ENCODE results near the gene CYB5RL.

DNA sequence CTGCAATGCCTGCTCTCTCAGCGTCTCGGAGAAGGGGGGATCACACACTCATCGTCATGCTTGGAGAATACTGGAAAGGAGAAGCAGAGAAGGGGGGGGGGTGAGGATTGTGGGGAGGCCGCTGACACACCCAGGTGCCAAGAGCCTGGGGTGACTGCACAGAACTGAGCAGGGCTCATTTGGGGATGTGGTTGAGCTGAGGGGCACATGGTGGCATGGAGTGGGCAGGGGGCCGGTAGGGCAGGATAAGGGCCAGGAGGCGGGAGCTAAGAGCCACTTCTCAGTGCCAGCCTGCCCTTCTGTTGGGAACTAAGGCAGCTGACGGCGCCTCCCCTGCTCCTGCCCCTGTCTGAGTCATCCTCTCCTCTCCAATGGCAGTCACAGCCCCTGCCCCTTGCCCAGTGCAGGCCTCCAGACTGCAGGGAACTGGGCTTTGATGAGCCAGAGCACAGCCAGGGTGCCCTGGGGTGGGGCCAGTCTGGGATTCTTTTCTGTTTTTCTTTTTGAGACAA is 27.3 kb upstream of the CYB5RL start:
- TF ChIP-seq, protein P1, sequence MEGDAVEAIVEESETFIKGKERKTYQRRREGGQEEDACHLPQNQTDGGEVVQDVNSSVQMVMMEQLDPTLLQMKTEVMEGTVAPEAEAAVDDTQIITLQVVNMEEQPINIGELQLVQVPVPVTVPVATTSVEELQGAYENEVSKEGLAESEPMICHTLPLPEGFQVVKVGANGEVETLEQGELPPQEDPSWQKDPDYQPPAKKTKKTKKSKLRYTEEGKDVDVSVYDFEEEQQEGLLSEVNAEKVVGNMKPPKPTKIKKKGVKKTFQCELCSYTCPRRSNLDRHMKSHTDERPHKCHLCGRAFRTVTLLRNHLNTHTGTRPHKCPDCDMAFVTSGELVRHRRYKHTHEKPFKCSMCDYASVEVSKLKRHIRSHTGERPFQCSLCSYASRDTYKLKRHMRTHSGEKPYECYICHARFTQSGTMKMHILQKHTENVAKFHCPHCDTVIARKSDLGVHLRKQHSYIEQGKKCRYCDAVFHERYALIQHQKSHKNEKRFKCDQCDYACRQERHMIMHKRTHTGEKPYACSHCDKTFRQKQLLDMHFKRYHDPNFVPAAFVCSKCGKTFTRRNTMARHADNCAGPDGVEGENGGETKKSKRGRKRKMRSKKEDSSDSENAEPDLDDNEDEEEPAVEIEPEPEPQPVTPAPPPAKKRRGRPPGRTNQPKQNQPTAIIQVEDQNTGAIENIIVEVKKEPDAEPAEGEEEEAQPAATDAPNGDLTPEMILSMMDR (IDR thresholded peaks at IDR 0.05; ENCODE audit: poor library complexity), result no peak
- no peak for TF ChIP-seq EZH2 (IDR thresholded peaks at IDR 0.05; ENCODE audit: borderline replicate concordance)
- TF ChIP-seq EZH2phosphoT487 (IDR thresholded peaks at IDR 0.05; ENCODE audit: low read depth, severe bottlenecking, unreplicated experiment), result no peak
